Cardiac fibroblast (primary cell): ENCODE data around the gene PCDHGC5.
A peak's percentile ranks its signal among the peaks of the same experiment; 100 is the strongest.

Experiments
- DNase-seq, 2 donors: peaks; one replicate each; pipeline versions ENCODE4 v3.0.0 to v3.0.0-alpha.2; 2010; ENCODE audit warnings: low read depth in 2 of 2
- H3K4me3 ChIP-seq, 2 donors: replicated peaks in 1 of 2; 1 replicate in 1 of 2; 2 replicates in 1 of 2; pipeline ENCODE4 v1.5.1; 2011; ENCODE audit warnings: low read depth in 2 of 2, low read length in 2 of 2, mild to moderate bottlenecking in 2 of 2, moderate library complexity in 1 of 2
- TF ChIP-seq, protein P1 (sequence below): IDR thresholded peaks from one replicate; pipeline ENCODE4 v1.5.1; 2011; ENCODE audit warnings: low read depth, mild to moderate bottlenecking, low read length, inconsistent platforms

PCDHGC5 gene

DNA sequence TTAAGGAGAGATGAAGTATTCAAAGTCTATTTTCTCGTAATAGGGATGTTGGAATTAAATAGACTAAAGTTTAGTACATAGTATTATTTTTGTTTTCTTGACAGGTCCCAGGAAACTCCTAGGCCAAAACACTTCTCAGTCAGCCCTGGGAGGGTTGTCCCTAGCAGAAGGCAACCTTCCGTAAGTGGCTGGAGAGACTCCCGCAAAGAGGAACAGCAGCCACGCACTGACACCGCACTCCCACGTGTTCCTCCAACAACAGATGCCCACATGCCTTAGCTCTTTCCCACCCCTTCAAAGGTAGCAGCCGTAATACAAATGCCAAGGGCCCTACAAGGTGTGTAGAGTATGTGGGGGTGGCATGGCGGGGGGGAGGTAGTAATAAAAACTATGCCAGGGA lies 28.4 kb downstream of the PCDHGC5 start:
- DNase-seq: no peak
- TF ChIP-seq, protein P1, sequence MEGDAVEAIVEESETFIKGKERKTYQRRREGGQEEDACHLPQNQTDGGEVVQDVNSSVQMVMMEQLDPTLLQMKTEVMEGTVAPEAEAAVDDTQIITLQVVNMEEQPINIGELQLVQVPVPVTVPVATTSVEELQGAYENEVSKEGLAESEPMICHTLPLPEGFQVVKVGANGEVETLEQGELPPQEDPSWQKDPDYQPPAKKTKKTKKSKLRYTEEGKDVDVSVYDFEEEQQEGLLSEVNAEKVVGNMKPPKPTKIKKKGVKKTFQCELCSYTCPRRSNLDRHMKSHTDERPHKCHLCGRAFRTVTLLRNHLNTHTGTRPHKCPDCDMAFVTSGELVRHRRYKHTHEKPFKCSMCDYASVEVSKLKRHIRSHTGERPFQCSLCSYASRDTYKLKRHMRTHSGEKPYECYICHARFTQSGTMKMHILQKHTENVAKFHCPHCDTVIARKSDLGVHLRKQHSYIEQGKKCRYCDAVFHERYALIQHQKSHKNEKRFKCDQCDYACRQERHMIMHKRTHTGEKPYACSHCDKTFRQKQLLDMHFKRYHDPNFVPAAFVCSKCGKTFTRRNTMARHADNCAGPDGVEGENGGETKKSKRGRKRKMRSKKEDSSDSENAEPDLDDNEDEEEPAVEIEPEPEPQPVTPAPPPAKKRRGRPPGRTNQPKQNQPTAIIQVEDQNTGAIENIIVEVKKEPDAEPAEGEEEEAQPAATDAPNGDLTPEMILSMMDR: no peak
- H3K4me3 ChIP-seq: no peak overlapping the region

DNA sequence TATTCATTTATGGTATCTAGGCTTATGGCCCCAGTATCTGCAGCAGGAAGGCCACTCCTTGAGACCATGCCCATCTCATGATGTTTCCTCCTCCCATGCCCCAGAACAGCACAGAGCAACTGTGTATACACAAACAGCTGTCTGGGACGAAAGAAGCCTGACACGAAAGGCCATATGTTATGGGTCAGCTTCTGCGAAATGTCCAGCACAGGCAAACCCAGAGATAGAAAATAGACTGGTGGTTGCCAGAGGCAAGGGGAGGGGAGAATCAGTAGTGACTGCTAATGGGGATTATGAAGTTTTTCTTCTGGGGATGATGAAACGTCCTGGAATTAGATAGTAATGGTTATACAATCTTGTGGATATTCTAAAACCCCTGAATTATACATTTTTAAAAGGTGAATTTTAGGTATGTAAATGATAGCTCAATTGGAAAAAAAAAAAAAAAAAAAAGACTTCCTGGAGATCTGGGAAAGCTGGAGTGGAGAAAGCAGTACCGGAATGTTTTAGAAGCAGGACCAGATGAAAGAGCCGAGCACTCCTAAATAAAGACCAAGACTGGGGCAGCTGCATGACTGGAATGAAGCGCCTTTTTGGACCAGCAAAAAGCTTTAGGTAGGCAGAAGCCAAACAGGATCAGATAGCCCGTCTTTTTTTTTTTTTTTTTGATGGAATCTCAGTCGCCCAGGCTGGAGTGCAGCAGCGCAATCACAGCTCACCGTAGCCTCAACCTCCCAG lies 29.2 kb downstream of the PCDHGC5 start:
- no peak overlapping the region for H3K4me3 ChIP-seq
- DNase-seq: peak in 1 of 2 donors; percentile 71
- TF ChIP-seq, protein P1: no peak

DNA sequence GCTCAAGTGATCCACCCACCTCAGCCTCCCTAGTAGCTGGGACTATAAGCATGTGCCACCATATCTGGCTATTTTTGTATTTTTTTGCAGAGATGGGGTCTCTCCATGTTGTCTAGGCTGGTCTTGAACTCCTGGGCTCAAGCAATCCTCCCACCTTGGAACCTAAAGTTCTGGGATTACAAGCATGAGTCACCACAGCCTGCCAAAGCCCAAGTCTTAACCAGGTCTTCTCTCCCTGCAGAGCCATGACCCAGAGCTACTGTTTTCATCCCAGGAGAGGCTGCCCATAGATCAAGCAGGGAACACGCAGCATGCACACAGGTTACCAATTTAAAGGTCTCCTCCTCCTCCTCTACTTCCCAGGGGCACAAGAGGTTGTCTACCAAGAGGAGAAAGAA lies 29.7 kb downstream of the PCDHGC5 start:
- H3K4me3 ChIP-seq: no peak overlapping the region
- no peak for DNase-seq
- TF ChIP-seq, protein P1: no peak

DNA sequence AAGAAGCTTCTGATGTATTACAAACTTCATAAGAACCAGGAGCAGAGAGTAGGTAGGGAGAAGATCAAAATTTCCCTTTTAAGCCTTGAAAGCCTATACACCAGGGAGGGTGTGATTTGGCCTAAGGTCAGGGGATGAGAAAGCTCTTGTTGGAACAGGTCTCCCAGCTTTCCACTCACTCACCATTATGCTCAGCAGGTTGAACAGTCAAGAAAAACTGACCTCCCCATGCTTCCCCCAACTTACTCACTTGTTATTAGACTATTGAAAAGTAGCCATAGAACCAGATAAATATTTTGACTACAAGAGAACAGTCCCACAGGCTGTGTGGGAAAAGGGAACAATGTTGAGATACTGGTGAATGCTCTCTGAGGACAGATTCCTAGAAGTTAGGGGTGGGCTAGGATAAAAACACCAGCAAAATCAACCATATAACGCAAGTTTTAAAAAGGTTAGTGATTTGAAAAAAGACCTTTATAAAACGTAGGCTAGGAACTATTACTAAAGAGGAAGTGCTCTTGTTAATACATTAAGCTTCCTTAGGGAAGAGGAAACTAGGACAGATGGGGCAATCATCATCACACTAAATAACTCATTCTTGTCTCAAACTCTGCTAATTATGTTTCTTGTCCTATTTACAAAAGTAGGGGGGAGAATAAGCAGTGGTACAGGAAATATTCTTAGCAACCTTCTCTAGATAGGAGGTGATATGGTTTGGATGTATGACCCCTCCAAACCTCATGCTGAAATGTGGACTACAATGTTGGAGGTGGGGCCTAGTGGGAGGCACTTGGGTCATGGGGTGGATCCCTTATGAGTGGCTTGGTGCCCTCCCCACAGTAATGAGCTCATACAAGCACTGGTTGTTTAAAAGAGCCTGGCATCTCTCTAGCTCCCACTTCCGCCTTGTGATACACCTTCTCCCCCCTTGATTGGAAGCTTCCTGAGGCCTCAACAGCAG lies 31.0 kb downstream of the PCDHGC5 start:
- TF ChIP-seq, protein P1: no peak
- DNase-seq: no peak
- H3K4me3 ChIP-seq: no peak overlapping the region

DNA sequence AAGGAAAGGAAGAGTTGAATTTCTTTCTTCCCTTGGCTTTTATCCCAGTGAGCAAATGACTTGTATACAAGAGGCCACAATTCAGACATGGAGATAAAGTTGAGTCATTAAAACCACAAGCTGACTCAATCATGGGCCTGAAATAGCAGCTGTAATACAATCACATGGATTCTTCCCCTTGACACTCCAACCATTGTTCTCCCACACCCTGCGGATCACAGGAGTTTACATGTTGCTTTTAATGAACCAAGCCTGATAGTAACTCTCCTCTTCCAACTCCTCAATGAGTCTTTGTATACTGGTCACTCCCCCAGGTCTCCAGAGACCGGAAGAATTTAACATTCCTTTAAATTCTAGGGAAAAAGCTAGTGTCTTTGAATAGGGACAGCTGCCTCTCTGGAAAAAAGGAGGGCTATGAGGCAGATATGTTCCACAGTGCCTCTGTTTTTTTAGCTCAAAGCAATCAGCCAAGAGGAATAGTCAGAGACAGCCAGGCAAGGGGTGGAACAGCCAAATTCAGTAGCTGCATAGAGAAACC lies 32.4 kb downstream of the PCDHGC5 start:
- peak; percentile 99 for DNase-seq
- TF ChIP-seq, protein P1: no peak

DNA sequence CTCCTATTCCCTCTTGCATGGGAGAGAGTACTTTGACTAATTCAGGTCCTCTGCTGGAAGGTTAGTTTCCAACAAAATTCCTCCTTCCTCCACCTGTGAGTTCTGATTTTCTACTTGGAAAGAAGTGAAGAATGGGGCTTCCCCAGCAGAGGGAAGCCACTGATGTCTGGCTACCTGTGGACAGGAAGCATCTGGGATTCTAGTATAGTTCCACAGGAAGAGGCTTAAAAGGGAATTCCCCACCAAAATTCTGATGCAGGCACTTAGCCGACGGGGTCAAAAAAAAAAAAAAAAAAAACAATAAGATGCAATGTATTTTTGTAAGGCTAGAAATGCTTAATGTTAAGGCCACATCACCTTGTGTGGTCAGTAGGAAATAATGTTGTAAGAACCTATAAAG lies 33.4 kb downstream of the PCDHGC5 start:
- H3K4me3 ChIP-seq: no peak overlapping the region
- TF ChIP-seq, protein P1: no peak
- peak in 1 of 2 donors; percentile 31 for DNase-seq

More for the DNA sequence above, 32.4 kb downstream of the PCDHGC5 start:
- no peak overlapping the region for H3K4me3 ChIP-seq
